Bone marrow (tissue), 2 donors: ENCODE measurements around the gene B4GALNT1.
"Not testable (repeated sequence)": the region's sequence is repeated elsewhere in the genome, so short reads cannot be mapped to it uniquely, and the experiment has no call there.

Source experiments
- DNase-seq, 2 donors: peaks; one replicate each; lab custom pipeline; 2025; lab: John Stamatoyannopoulos, UW

B4GALNT1 gene

DNA sequence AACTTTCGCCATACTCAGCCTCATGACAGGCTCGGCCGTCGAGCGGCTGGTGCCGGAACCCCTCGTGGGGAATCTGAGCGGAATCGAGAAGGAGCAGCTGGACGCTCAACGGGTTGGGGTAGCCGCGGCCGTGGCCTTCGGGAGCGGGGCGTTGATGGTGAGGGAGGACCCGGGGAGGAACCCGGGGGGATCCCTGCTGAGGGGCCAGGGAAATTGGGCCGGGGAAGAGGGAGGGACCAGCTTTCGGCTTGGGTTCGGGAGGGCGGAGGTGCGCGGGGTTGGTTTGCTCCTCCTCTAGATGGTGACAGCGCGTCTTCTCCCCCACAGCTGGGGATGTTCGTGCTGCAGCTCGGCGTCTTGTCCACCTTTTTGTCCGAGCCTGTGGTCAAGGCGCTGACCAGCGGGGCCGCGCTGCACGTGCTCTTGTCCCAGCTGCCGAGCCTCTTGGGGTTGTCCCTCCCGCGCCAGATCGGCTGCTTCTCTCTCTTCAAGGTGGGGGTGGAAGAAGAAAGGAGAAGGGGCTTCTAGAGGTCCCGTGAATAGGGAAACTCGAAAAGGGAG, 12.0 kb downstream of the B4GALNT1 start:
- no peak for DNase-seq

- no peak for DNase-seq
Observed at GRCh38 chr12:57620245-57620935, 12.6 kb downstream of the B4GALNT1 start.

DNA sequence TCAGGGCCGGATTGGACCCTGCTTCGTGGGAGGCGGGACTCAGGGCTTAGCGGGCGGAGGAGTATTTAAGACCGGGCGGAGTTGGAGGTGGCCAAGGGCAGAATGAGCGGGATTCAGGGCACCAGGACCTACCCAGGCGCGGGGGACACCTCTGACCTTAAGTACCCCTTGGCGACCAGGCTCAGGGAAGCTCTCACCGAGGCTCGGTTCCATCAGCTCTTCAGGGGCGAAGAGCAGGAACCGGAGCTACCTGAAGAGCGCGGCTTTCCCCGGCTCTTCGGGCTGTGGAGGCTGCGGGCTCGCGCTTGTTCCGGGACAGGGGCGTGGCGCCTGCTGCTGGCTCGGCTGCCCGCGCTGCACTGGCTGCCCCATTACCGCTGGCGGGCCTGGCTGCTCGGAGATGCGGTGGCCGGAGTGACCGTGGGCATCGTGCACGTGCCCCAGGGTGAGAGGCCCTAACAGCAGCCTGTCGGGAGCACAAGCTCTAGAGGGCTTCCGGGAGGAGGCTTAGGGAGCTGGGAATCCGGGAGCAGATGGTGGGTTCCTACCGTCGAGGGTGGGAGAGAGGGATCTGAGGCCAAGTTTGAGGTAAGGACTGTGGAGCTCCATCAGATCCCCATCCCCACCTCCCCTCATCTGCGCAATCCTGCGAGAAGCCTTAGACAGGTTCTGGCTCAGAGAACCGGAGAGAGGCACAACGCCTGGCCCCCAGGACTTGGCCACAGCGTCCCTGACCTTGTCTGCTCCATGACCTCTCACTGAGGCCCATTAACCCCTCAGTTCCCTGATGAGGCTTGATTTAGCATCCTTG, 13.4 kb downstream of the B4GALNT1 start:
- DNase-seq = no peak

DNA sequence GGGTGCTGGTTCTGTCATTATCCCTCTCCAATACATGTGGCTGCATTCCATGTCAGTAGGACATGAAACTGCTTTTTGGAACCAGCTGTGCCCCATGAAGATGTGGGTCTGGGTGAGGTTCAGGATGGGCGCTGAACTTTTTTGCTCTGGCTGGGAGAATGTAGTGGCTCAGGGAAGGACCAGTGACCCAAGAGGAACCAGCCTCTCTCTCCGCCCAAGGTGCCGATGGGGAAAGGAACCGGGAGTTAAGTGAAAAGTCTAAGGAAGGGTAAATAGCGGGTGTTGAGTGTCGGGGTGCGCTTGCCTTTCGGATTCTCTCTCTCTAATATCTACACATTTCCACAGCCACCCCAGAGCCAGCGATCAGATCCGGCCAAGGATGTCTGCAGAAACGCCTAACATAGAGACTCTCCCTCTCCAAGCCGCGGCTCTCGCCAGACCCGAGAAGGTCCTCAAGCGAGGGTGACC, 14.0 kb downstream of the B4GALNT1 start:
- DNase-seq = no peak

GRCh38 chr12:57618431-57618830, 14.6 kb downstream of the B4GALNT1 start:
- DNase-seq = not testable (repeated sequence)

DNA sequence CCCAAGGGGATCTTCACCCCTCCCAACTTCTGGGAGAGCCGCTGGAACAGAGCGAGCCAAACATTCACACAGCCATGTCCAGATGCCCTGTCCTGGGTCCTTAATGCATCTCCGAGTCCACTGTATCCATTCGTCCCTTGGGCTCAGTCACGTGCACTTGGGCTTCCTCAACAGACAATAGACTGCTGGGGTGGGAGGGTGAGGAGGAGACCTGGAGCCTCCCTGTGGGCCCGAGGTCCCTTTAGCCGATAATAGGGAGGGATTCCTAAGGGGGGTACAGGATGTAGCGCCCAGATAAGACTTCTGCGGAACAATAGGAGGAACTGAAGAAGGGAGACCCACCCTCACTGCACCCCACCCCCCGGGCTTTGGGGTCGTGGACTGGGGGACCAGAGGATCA, 15.1 kb downstream of the B4GALNT1 start:
- DNase-seq = no peak

DNA sequence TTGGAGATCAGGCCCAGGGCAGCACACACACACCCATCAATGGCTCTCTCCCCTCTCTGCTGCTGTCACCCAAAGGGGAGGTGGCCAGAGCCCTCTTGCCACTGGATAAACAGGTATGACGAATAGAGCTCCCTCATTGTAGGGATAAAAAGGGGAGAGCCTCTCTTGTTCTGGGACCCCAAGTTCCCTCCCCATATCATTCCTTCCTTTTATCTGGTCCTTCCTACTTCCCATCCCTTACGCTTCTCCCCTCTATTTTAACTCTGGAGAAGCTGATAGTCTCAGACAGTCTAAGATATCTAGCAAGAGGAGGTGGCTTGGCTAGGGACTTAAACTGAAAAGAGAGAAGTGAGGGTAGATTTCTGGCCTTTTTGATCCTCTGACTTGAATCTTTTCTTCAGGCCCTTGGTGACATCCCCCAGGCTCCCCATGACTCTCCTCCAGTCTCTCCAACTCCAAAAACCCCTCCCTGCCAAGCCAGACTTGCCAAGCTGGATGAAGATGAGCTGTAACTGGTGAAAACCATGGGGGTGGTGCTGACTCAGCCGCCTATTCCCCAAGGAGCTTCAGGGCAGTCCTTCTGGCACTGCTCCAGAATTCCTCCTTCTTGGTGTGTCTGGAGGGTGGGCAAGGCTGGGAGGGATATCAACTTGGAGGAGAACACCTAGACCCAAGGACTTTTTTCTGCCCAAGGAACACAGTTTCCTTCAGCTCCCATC, 16.5 kb downstream of the B4GALNT1 start:
- DNase-seq = no peak

GRCh38 chr12:57615637-57616036, 17.4 kb downstream of the B4GALNT1 start:
- DNase-seq = no peak

DNA sequence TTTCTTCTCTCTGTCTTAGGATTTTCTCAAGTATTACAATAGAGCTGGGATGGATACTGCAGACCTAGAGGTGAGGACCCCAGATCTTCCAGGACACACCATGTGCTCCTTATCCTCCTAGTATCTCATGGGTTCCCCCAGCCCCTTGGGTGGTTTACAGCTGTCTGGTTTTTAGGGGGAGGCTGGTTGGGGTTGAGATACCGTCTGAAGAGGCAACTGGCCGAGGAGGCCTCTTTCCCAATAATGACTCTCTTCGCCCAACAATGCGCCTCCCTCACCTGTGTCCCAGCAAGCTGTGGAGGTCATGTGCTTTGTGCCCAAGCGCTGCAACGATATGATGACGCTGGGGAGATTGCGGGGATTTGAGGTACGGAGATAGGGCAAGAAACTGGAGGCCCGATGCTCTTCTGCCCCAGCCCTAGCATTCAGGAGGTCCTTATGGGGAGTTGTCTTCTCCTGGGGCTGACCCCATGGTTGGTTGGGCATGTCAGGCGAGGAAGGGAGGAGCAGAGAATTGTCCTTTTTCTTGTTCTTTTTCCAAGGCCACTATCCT, 18.0 kb downstream of the B4GALNT1 start:
- no peak for DNase-seq

DNA sequence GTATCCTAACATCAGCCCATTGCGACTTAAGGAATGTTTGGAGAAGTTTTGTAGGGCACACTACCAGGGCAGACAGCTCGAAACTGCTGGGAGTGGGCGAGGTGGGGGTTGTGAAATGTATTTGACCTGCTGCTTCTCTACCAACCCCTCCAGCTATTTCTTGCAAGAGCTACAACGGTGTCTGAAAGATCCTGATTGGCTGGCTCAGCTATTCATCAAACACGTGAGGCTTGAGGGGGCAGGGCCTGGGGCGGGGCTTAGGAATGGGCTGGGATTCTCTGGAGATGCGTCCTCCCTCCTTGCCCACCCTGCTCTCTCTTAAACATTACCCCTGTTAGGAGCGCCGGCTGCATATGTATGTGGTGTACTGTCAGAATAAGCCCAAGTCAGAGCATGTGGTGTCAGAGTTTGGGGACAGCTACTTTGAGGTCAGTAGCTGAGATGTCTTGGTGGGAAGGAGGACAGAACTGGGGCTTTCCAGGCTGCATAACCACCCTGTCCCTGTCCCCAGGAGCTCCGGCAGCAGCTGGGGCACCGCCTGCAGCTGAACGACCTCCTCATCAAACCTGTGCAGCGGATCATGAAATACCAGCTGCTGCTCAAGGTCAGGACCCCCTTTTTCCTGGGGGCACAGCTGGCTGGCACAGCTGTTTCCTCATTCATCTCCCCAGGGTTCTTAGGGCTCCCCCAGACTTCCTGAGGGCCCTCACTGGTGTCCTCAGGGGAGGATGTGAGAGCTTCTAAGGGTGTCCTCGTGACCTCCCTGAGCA, 18.6 kb downstream of the B4GALNT1 start:
- no peak for DNase-seq

DNA sequence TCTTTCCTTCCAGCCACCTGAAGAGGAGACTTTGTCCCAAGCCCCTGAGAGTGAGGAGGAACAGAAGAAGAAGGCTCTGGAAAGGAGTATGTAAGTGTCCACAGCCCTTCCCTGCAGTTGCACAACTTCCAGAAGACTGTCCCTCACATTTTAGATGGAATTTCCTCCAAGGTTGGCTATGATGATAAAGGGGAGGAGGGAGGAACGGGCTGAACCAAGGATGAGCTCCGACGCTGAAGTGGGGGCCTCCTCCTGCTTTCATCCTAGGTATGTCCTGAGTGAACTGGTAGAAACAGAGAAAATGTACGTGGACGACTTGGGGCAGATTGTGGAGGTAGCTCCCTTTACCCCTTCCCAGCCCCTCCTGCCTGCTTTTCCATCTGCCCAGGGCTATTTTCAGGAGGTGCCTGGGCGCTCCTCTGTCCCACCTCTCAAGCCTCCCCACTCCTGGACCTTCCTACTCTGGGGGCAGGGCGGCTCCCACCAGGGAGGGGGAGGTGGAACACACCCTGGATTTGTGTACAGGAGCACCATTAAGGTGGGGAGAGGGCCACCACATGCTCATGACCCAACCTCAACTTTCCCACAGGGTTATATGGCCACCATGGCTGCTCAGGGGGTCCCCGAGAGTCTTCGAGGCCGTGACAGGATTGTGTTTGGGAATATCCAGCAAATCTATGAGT, 19.4 kb downstream of the B4GALNT1 start:
- no peak for DNase-seq

DNA sequence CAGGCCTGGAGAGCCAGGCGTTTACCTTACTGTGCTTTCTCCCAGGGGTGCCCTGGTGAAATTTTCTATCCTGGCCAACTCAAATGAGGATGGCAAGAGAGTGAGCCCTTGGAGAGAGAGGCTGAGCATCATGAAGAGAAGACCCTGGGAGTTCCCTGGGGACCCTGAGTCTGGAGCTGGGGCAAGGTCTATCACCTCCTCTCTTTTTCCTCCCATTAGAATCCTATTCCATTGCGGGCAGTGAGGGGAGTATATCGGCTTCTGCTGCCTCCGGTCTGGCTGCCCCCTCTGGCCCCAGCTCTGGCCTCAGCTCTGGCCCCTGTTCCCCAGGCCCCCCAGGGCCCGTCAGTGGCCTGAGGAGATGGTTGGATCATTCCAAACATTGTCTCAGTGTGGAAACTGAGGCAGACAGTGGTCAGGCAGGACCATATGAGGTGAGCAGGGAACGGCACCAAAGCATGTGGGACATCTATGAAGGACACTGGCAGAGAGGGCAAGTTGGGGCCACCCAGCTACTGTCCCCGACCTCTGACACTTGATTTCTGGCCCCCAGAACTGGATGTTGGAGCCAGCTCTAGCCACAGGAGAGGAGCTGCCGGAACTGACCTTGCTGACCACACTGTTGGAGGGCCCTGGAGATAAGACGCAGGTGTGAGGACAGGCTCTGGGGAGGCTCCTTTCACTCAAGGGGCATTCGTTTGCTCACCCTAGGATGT, 20.1 kb downstream of the B4GALNT1 start:
- no peak for DNase-seq

DNA sequence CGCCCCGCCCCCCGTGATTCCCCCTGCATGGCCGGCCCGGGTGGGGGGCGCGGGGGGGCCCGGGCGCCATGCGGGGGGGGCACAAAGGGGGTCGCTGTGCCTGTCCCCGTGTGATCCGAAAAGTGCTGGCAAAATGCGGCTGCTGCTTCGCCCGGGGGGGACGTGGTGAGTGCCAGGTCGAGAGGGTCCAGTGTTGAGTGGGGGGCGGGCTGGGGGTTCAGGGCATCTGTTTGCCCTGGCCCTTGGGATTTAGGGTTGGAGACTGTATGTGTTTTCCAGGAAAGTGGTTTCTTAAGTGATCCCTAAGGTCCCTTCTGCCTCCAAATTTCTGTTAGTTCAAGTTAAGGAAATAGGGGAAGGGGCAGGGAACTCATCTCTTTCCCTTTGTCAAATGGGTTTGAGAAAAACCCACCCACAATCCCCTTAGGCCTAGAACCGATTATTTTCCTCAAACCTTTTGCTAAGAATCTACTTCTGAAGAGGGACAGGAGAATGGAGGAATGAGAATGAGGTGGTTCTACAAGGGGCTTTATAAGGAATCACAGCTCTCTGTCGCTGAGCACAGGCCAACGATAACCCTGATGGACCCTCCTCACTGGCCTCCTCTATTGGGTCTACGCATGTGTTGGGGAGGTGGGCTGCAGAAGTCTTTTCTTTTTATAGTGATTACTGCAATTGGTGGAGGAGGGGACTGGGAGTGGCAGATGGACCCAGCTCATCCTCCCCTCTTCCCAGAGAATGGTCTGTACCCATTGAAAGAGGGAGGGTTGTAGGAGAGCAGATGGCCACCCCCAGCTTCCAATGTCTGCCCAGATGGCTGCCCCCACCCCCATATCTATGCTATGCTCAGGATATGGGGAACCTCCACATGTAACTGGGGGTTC, 20.9 kb downstream of the B4GALNT1 start:
- DNase-seq = no peak

GRCh38 chr12:57611108-57611826, 21.7 kb downstream of the B4GALNT1 start, which contains the start of gene ARHGEF25:
TSS of gene ARHGEF25 (plus strand) at chr12:57611435. CDS start at chr12:57611895, 460 bp downstream.
- no peak for DNase-seq

DNA sequence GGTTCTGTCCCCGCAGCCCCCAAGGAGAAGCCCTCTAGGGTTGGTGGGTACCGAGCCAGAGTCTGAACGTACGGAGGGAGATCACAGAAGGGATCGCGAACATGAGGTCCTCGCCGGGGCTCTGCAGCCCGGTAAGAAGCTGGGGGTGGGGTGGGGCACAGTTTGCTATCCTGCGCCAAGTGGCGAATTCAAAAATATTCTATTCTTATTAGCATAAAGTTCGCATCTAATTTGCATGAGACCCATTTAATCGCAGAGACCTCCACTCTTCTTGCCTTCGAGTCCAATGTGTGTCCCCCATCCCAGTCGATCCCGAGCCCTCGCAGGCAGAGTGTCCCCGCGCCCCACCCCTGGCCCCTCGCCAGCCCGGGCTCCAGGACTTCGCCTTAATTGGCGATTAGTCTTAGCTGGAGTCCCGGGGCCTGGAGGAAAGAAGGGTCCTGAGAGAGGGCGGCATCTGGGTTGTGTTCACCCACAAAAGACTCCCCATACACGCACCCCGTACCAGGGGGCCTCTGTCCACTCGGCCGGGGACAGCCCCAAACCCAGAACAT, 22.4 kb downstream of the B4GALNT1 start:
- DNase-seq = no peak

DNA sequence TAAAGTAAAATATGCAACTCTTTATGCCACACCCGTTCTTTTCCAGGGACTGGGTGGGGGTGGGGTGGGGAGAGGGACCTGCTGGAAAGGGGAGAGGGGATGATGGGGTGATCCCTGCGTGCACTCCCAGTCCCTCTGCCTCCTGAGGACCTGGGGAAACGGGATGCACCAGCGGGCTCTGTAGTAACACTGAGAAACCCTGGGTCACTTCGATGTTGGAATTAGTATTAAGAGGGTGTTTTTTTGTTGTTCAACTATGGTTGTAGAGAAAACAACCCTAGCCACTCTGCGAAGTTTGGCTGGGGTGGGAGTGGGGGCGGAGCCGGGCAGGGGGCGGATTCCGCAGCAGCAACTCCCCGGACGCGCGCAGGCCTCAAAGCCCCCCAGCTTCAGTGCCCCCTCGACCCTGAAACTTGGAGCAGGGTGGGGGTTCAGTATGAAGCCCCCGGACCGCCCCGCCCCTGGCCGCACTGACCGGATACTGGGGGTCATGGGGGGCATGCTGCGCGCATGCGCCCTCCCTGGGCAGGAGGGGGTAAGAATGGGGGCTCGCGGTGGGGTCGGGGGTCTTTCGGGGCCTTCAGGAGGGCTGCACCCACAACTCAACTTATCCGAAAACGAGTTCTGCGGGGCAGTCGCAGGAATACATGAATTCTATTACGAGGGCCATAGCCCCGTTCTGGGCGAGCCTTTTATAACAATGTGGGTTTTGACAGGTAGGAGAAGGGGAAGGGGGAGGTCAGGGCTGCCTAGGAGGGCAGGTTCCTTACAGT, 23.0 kb downstream of the B4GALNT1 start:
- DNase-seq = no peak
